Astrocyte (in vitro differentiated cells and primary cell): Measurements from ENCODE around the gene P4HB.

Experiments used
- EZH2 ChIP-seq: IDR thresholded peaks from 2 replicates; pipeline ENCODE4 v1.6.1; 2012; ENCODE audit warnings: mild to moderate bottlenecking, low read length, inconsistent platforms; ENCODE audit not compliant: insufficient read depth
- TF ChIP-seq, protein P1 (sequence below): IDR thresholded peaks from 2 replicates; pipeline ENCODE4 v1.5.1; 2011; ENCODE audit warnings: low read depth, mild to moderate bottlenecking, inconsistent platforms, low read length, moderate library complexity; ENCODE audit not compliant: insufficient read depth

- TF ChIP-seq, protein P1, sequence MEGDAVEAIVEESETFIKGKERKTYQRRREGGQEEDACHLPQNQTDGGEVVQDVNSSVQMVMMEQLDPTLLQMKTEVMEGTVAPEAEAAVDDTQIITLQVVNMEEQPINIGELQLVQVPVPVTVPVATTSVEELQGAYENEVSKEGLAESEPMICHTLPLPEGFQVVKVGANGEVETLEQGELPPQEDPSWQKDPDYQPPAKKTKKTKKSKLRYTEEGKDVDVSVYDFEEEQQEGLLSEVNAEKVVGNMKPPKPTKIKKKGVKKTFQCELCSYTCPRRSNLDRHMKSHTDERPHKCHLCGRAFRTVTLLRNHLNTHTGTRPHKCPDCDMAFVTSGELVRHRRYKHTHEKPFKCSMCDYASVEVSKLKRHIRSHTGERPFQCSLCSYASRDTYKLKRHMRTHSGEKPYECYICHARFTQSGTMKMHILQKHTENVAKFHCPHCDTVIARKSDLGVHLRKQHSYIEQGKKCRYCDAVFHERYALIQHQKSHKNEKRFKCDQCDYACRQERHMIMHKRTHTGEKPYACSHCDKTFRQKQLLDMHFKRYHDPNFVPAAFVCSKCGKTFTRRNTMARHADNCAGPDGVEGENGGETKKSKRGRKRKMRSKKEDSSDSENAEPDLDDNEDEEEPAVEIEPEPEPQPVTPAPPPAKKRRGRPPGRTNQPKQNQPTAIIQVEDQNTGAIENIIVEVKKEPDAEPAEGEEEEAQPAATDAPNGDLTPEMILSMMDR: no peak
- TF ChIP-seq EZH2: no peak
These were observed 50.8 kb downstream of the P4HB start for GRCh38 chr17:81809556-81809998.
